GM18870 (cell line): Measurements from ENCODE around the gene GSG1L2.

Experiments used
- ATAC-seq: cut with Tn5 transposase; IDR thresholded peaks from one replicate; pipeline ENCODE4 v1.9.1; 2021; ENCODE audit warnings: moderate library complexity; ENCODE audit not compliant: unreplicated experiment

GSG1L2 gene

DNA sequence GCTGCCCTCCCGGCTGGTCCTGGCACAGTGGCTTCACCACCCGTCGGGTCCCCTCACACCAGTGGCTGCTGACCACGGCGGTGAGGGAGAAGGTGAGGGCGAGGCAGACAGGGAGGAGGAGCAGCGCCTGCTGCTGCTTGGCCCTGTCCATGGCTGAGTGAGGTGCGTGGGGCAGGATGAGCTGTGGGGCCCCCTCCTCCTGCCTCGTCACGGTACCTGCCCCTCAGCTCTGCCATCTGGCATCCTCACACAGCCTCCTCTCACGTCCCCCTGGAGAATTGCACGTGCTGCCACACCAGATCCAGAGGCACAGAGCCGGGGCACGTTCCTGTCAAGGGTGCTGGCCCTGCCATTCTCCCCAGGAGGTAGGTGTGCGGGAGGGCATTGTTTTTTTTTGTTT is at the start of gene GSG1L2:
Gene GSG1L2 (minus strand): TSS at position 159 of the 400 bp plus-strand sequence. CDS start 8 bp downstream, at position 151.
- ATAC-seq = no peak

DNA sequence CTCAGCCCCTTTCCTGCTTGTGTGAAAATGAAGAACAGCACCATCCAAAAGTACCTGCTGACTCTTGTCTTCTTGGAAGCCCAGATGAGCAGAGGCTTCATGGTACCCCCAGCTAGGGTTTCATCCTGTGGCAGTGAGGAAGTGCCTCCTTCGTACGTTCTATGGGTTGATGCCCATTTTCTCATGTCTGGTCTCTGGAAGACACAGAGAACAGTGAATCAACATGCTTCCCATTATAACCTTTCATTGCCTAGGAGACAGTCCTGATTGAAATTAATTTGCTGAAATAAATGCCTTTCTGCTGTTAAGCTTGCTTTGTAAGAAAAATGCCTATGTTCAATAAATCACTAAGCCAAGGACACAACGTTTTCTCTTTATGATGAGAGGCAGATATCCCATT is 46.7 kb upstream of the GSG1L2 start:
- ATAC-seq = no peak

DNA sequence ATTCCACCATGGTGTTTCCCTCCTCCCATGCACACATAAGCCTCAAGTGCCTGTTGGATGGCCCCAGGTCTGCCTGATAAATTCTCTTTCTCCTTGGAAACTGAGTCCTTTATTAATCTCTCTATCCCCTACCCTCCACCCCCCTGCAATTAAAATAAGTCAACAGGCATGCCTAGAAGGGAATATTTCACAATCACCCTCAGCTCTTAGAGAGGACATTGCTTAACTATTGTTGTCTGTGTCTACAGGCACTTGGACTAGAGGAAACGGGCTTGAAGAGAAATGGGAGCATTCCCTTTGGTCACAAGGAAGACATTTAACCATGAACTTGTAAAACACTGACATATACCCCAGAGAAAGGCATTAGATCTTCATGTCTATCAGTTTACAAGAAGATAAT is 43.7 kb upstream of the GSG1L2 start:
- no peak for ATAC-seq

DNA sequence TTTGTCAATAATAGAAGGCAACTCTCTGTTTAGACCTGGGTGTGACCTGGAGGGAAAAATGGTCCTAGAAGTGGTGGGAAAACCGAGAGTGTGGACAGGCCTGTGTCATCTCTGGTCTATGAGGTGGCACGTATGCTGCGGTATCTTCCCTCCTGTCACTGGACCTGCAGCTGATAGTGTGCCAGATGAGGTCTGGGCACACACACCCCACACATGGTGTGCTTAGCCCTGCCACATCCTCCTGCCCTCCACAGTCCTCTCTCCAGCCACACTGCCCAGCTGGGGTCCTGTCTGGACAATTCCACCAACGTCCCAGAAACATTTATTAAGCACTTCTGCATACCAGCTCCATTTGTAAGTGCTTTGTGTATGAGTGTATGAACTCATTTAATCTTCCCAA is 41.1 kb upstream of the GSG1L2 start:
- no peak for ATAC-seq

DNA sequence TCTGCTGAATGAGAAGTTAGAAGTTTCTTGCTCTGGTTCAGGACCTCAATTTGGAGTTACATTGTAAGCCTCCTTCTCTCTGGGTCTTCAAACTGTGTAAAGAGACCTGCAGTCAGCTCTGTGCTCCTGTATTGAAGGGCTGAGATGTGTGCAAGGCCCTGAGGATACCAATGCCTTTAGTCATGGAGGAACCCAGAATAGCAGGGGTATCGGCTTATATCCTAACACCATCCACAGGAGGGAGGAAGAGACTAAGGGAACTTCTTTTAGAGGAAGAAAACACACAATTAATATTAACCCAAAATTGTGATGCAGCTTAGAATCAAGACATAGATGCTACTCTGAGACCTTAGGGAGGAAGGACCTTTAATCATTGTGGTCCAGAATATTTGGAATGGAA is 40.3 kb upstream of the GSG1L2 start:
- no peak for ATAC-seq

DNA sequence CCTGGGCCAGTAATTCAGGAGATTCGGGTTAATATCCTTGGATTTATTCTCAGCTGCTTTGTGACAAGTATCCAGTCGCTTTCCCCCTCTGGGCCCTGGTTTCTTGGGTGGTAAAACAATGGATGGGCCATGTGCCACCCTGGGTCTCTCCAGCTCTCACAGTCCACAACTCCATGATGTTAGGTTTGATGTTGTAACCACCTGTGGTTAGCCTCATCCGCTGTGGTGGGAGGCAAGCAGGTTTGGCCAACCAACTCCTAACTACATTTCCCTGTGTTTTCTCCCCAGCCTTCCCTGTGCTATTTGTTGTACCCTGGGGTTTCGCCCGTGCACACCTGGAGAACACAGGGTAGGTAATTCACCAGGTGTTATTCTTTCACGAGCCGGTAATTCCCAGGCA is 39.0 kb upstream of the GSG1L2 start:
- no peak for ATAC-seq

DNA sequence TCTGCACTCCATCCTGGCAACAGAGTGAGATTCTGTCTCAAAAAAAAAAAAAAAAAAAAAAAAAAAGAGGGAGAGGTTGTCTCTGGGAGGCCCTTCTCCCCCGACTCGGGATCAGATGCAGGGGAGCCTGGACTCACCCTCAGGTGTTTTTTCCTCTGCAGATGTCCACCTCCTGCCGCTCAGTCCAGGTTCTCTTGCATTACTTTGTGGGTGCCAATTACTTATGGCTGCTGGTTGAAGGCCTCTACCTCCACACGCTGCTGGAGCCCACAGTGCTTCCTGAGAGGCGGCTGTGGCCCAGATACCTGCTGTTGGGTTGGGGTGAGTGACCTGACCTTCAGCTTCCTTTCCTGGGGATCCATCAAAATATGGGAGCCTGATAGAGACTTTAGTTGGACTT is 37.9 kb upstream of the GSG1L2 start:
- no peak for ATAC-seq

DNA sequence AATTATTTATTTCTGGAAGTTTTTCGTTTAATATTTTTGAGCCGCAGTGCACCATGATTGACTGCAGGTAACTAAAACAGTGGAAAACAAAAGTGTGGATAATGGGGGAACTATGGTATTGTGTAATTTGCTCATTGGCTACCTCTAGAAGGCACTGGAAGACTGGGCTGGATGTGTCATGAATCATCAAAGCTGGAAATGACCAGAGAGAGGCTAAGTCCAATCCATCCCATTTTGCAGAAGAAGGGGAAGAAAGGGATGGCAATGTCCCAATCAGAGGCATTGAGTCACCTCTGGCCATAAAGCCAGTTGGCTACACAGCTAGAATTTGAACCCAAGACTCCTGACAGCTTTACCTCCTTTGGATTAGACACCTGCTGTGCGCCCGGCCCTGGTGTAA is 33.2 kb upstream of the GSG1L2 start:
- ATAC-seq = no peak

DNA sequence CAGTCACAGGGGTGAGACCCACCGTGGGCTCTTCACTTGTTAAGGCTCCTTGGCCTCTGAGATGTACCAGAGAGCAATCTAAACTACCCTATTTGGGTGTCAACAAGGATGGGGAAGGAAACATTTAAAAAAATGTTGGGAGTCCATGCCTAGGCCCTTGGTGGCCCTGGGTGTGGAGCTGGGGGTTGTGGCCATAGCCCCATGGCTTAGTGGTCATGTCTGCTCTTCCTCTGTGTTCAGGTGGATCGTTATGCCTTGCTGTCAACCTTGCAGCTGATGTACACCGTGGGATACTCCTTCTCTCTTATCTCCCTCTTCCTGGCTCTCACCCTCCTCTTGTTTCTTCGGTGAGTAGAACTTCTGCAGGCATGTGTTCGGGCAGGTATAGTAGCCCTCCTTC is 32.4 kb upstream of the GSG1L2 start:
- ATAC-seq = no peak

DNA sequence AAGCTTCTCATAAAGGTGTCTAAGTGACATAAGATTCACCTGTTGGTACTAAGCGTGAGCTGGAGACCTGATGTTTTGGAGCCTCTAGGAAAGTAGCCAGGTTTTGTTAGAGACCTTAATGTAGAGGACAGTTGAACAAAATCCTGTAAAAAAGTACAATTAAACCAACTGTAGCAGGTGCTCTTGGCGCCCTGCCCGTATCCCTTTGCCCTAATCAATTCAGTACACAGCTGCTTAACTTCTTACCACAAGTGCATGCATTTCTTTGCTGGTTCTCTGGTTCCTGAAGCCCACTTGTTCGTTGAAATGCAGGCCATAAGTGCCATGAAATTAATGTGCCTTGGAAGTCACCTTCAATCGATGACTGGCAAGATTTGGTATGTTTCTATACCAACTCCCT is 28.3 kb upstream of the GSG1L2 start:
- no peak for ATAC-seq

DNA sequence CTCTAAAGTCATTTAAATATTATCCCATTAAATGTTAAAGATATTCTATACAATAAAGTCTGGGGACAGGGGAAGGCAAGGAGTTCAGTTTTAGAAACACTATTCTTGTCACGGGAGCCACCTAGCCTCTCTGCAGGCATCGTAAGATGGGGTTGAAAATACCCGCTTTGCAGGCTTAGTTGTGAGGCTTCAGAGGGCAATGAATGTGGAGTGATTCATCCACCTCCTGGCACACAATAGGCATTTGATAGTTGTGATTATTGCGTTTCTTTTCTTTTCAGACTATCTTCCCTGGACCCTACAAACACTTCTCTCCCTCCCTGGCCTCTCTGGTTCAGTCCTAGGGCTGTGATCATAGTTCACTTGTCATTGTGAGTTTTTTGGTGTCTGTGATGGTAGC is 23.4 kb upstream of the GSG1L2 start:
- ATAC-seq = no peak

DNA sequence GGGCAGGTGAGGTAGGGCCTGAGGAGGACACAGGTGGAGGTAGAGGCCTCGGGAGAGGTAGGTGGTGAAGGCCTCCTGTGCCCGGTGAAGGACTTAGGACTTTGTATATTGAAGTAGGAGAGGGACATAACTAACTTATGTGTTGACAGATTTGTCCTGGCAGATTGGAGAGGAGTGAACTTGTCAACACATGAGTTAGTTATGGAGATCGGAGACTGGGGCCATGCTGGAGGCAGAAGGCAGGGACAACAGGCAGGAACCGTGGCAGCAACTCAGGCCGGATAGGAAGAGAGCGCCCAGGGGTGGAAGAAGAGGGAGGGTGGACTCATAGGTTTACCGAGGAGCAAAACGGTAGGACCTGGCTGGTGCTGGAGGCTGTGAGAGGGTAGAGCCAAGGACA is 22.3 kb upstream of the GSG1L2 start:
- no peak for ATAC-seq

DNA sequence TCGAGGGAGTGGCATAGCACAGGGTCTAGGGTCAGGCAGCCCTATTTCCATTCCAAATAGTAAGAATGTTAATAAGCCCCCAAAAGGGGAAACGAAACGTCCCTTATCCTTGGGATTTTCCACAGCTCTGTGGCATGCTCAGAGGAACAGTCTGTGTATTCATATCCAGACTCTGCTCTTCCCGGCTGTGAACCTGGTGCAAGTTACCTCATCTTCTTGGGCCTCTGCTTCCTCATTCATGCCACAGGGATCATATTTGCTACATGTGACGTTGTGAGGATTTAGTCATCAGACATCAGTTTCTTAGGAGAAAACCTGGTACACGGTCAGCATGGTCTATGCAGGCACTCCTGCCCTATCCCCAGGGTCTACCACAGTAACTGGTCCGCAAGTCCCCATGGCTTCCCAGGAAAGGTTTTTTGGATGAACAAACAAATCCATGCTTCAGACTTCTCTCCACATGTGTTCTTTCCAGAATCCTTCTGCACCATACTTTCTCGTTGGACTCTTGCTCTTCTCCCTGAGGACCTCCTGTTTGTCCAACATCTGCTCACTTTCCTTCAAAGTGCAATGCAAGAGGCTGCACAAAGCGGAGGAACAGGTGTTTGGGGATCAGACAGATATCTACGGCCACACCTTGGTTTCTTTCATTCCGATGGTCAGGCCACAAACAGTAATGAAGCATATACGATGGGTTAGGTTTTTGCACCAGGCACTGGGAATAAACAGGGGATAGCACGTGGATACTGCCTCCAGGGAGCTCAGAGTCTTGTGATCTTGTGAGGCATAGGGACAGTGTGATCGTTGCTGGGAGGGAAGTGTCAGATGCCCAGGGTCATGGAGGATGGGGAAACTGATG is 21.5 kb upstream of the GSG1L2 start:
- ATAC-seq = no peak

DNA sequence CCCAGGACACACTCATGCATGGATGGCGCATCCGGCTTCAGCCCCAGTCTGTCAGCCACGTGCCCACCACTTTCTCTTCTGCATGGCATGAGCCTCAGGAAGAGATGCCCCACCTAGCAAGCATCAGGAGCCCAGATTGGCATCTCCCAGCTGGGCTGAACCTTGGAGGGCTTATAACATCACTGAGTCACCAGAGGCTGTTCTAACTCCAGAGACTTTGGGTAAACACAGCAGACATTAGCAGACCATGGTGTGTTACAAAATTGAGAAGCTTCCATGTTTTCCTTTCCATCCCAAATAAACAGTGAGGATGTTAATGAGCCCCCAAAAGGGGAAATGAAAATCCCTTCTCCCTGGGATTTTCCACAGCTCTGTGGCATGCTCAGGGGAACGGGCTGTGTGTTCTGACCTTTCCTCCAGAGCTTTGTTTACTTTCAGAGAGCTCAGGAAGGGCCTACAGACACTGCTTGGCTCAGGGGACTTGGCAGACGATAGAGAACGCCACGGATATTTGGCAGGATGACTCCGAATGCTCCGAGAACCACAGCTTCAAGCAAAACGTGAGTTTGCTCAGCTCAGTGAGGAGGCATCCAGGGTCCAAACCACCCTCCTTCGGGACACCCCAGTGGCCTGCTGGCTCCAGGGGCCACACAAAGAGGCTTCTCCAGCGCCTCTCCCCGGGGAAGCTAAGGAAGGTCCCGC is 20.3 kb upstream of the GSG1L2 start:
- no peak for ATAC-seq

DNA sequence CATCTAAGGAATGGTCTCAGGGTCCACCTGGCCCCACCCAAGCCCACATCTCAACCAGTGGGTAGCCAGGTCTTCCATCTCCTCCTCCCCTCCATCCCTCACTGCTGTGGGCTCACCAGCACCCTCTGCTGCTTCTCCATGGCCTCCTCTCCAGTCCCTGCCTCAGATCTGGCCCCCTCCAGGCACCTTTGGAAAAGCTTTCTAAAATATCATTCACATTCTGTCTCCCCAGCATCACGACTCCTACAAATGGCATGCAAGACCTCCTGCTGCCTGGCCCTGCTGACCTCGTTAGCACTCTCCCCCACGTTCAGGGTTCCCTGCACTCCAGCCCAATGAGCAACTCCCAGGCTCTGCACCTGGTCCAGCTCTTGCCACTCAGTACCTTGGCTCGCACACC is 17.6 kb upstream of the GSG1L2 start:
- ATAC-seq = no peak

DNA sequence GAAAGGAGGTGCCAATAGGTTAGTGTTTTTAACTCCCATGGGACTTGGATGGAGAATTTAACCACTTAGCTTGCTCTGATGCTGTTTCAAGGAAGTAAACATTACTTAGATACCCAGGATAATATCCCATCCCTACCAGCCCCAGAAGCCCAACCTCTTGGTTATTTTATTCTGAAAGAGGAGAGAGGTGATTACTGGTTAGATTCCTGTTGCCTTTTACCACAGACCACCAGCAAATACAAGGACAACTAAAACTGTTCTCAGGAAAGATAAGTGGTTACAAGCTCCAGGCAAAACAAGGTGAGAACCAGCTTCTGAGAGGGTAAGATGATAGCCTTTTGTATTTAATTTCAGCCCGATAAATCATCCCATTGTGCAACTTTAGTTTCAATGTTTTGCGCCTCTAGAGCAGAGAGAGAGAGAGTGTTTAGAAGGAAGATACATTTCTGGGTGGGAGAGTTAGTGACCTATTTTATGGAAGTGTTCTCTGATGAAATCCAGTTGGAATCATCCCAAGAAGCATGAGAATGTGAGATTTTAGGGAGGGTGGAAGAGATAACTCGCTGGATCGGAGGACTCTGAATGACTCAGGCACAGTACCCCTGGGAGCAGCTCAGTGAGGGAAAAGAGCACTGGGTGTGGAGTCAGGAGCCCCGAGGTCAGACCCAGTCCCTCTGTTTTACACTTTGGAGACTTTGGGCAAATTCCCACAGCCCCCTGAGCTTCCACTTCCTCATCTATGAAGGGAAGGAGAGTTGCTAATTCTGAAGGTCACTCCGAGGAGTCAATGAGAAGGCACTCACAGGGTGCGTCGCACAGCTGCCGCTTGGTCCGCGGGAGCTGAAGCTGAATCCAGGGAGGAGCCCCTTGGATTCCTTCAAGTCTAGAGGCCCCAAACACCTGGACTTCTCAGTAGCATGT is 15.9 kb upstream of the GSG1L2 start:
- no peak for ATAC-seq

DNA sequence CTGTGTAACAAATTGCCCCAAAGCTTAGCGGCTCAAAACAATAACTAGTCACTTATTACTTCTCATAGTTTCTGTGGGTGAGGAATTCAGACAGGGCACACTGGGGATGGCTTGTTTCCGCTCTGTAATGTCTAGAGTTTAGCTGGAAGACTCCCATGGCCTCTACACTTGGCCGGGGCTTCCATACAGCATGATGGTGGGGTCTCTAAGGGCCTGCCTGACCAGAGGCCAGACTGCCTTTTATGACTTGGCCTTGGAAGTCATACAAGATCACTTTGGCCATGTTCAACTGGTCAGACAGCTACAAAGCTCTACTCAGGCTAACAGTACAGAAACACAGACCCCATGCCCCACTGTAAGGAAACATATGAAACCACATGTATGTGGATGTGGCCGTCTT is 12.0 kb upstream of the GSG1L2 start:
- ATAC-seq = no peak

DNA sequence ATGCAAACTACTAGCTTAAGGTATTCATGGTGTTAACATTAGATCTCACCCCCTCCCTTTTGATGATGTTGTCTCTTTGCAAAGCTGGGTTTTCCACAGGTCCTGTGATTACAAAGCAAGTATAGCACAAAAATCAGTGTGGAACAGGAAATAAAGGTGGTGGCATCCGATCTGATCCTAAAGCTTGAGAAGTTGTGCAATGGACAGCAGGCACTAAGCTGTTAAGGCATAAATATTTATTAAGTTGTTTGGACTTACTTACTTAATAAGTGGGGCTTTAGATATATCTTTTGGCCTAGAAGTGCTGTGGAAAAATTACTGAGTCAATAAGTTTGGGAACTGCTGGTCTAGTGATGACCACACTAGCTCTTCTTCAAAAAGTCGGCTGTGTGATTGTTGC is 8.8 kb upstream of the GSG1L2 start:
- no peak for ATAC-seq

DNA sequence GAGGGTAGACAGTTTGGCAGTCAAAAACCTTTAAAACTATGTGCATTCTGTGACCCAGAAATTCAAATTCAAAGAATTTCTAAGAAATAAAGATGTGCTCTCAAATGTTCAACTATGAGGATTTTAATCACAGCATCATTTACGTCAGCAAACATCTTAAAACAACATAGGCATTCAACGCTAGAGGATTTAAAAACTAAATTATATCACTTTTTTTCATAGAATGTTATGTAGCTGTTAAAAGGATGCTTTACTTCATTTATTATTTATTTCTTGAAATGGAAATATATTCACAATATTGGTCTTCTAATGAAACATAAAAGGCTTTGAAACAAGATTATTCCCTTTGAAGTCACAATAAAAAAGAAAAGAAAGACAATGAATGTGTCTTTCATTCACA is 7.5 kb upstream of the GSG1L2 start:
- ATAC-seq = no peak

DNA sequence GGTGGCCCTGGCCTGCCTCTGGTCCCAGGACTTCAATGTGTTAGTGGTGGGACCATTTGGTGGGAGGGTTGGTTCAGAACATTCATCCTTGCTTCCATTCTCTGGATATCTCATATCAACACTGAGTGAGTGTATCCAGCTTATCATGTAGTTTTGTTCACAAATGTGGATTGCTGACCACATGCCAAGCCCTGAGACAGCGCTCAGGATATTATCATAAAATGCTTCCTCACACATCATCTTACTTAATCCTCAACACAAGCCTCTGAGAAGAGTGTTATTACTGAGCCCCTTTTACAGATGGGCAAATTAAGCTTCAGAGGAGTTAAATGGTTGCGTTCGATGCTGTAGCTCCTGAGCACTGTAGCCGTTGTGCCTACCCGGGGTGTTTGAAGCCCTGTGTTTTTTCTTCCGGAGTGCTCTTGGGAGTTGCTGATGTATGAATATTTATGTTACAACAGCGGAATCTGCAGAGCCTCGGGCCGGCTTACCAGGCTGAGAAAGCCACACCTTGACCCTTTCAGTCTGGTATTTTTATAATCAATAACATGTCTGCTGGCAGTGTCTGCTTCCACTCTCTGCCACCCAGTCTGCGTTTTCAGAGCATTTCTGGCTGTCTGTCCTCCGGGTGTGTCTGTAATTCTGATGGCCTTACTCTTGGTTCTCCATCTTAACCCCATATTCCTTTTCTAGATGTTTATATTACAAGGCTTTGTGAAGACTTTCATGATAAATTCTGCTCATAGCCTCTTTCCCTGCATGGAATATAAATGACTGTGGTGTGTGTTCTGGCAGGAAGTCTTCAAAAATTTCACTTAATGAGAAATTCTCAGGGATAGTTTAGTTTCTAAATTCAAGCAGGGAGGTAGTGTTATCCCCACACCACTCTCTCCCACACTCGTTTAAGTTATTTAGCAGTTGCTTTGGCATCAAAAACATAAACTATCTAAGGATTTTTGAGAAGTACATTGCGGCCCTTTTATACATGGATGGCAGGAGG is 6.7 kb upstream of the GSG1L2 start:
- ATAC-seq = no peak
